Measurements from ENCODE around the gene XRCC3.

XRCC3 gene

GRCh38 chr14:103738166-103738565 lies 22.9 kb upstream of the XRCC3 start:
- DNase-seq = no peak

DNA sequence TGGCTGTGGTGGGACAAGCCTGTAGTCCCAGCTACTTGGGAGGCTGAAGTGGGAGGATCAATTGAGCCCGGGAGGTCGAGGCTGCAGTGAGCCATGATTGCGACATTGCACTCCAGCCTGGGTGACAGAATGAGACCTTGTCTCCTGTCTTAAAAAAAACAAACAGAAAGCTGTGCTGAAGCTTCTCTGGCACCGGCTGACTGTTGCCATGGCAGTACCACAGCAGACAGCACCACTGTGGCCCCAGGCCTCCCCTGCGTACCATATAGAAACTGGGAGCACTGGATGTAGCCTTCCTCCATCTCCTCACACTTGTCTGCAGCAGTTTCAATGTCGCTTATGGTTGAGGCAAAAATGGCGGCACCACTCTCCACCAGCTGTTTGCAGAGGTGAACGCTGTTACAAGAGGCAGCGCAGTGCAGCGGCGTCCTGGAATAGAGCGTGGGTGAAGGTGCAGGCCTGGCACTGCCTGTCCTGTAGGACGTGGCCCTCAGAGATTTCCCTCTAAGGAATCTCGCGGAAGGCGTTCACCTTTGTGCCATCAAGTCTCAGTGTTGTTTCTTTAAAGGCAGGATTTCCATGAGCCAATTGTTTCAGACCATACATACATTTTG lies 22.3 kb upstream of the XRCC3 start:
- no peak for DNase-seq

- no peak for DNase-seq
These were observed 21.5 kb upstream of the XRCC3 start for GRCh38 chr14:103736546-103737431.

DNA sequence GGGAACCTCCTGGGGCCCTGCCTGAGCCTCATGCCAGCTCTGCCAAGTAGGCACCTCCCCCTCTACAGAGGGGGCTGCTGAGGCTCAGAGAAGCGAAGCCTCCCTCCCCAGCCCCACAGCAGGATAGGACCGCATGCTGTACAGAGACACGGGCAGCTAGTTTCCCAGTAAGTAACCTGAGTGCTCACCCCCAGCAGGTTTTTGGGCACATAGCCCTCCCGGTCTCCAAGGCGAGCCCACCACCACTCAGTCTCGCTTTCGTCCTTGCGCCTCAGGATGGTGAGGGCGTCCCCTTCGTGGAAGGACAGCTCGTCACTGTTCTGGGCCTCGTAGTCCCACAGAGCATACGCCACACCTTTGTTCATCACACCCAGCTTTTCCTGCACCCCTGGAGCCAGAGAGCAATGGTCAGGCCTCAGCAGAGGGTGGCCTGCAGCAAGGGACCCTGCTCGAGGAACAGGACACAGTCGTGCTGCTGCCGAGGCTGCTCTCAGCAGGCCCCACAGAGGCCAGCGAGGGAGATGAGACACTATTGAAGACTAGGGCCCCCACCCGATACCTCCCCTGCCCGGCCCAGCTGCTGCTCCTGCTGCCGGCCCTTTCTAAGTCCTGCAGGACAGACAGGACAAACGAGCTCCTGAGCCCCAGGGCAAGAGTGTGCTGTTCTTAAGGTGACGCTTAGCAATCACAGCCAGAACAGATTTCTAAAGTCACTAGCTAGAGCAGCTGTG lies 20.7 kb upstream of the XRCC3 start:
- no peak for DNase-seq

- no peak for DNase-seq
These were observed 20.2 kb upstream of the XRCC3 start for GRCh38 chr14:103735439-103735814.

- DNase-seq = no peak
These were observed 19.8 kb upstream of the XRCC3 start for GRCh38 chr14:103735022-103735421.

GRCh38 chr14:103734081-103734888 lies 19.0 kb upstream of the XRCC3 start:
- DNase-seq = no peak

DNA sequence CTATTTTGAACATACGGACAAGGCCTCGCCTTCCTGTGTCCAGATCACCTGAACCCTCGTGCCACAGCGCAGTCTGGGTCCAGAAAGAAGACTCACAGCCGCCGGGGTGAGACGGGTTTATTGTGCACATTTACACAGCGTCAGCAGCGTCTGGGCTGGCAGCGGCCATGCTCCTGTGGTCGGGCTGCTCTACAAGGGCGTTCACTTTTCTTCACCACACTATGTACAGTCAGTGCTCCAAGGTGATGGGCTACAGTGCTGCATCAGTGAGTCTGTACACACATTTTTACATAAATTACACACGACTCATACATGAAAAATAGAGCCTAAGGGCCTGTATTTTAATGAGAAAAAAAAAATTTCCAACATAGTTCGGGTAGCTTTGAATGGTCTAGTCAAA lies 18.4 kb upstream of the XRCC3 start:
- no peak for DNase-seq

DNA sequence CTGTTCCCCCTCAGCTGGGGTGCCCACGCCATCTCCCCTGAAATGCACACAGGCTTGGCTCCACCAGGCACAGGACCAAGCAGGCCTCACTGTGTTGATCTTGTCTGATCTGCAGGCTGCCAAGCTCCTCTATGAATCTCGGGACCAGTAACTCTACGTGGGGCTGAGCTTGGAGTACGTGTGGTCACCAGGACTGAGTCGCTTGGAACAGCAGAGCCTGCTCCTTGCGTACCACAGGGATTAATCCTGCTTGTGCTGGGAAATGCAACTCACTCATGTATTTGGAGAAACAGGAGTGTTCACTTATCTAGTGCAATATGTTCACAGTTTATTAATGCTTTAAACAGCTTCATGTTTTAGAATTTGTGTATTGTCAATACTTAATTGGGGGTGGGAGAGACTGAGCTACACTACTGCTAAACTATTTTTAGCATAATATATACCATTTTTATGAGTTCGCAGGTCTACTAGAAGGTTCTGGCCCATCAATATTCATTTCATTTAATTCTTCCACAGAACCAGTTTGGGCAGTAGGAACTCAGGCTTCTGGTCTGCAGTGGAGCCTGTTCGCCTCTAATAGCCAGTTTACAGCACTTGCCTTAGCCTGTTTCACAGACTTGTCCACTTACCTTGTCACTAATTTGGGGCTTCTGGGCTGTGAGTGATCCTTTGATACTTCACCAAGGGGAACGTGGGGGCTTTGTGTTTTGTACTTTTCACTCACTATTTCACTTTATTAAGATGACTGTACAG lies 17.8 kb upstream of the XRCC3 start:
- DNase-seq = no peak

DNA sequence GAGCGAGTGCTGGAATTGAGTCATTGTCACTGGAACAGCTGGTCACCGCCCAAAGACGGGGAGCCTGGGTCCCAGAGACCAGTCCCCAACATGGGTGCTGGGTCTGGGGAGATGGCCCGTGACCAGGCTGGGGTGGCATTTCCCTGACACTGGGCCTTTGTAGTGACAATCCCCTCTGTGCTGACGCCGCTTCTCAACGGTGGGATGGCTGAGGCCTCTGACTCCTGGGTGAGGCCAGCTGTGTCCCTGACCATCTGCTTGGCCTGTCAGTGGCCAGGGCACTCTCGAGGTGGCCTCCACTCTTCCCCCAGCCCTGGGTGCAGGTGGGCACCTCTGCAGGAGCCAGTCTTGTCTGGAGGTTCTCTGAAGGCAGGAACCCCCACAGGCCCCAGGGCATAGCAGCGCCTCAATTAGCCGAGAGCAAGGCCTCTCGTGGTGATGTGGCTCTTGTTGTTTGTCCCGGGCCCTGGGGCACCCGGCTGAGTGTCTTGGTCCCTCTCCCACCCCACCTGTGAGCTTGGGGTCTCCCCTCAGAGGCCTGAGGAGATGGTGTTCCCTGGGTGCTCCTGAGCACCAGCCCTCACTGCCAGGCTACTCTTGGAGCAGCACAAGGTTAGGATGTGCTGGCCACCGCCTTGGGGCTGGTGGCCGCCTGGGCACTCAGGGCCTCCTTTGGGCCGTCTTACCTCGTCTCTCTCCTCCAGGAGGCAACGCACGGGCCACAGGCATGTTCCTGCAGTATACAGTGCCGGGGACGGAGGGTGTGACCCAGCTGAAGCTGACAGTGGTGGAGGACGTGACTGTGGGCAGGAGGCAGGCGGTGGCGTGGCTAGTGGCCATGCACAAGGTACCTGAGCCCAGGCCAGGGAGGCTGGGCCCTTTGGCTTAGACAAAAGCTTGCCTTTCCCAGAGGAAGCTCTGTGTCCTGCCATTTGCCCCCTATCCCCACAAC lies 16.9 kb upstream of the XRCC3 start:
- DNase-seq = no peak

GRCh38 chr14:103731481-103731880 lies 16.2 kb upstream of the XRCC3 start:
- no peak for DNase-seq

- no peak for DNase-seq
These were observed 15.3 kb upstream of the XRCC3 start for GRCh38 chr14:103730490-103731035.

DNA sequence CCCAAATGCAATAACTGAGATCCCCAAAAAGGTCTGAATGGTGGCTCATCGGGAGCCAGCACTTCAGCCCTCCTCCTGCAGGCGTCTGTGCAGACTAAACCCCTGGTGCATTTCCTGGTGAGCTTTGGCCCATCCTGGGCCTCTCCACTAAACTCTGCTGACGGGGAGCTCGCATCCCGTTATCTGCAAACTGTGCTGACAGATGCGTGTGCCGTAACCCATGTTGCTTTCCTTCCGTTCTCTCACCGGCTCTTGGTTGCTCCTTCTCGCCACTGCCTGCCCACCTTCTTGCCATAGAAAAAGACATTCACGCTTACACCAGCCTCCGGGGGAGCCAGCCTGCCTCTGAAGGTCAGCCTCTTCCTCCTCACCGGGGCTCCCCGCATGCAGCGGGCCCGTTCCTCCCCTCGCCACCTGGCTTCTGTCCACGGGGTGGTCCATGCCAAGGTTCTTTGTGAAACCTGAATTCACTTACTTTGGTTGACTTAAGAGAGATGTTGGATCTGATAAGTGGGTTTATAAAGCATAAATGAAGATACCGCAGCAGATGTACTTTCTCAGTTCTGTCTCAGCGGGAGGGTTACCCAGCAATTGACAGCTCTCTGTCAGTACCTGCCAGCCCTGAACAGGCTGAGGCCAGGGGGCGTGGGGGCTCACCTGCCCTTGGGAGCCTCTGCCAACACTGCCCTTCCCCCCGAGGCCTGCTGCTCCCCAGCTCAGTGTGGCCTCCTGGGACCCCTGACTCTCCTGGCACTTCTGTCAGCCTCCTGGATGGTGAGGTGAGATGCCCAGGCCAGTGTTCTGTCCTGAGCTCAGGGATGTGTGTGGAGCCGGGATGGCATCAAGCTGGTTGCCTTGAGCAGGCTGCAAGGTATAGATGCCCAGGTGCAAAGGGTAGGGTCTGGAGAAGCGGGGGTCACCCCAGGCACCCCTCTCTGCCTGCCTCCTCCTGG lies 14.5 kb upstream of the XRCC3 start:
- no peak for DNase-seq

DNA sequence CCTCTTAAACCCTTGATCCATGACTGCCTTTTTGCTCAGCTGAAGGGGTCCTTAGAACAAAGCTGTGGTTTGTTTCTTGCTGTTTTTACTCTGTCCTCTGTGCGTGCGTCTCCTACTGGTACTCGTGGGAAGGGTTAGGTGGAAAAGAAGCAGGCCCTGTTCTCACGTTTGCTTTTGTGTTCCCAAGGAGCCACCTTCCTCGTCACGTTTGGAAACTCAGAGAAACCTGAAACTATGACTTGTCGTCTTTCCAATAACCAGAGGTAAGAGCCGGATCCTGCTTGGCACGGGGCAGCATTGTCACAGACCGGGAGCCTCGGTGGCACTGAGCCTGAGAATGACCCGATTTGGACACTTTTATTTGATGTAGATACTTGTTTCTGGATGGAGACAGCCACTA lies 13.5 kb upstream of the XRCC3 start:
- DNase-seq = no peak

GRCh38 chr14:103728141-103728540 lies 12.9 kb upstream of the XRCC3 start:
- no peak for DNase-seq

DNA sequence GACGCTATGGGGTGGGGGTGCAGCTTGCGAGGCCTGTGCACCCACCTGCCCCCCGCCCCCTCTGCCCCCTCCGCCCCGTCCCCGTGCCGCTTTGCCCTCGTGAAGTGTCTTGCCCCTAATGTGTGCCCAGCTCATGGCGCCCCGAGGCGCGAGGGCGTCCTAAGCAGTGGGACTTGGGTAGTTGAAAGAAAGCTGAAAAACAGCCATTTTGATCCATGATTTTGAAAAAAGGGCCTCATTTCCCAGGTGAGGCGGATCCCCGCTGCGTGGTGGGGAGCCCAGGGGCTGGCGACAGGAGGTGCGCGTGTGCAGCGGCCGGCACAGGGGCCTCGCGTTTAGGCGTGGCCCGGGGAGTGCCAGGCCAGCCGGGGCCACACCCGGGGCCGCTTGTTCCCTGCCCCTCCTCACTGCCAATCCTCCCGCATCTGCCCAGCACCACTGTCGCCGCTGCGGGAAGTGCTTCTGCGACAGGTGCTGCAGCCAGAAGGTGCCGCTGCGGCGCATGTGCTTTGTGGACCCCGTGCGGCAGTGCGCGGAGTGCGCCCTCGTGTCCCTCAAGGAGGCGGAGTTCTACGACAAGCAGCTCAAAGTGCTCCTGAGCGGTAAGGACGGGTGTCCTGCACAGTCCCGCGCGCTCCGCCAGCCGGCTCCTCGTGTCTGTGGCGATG lies 12.2 kb upstream of the XRCC3 start:
- no peak for DNase-seq

DNA sequence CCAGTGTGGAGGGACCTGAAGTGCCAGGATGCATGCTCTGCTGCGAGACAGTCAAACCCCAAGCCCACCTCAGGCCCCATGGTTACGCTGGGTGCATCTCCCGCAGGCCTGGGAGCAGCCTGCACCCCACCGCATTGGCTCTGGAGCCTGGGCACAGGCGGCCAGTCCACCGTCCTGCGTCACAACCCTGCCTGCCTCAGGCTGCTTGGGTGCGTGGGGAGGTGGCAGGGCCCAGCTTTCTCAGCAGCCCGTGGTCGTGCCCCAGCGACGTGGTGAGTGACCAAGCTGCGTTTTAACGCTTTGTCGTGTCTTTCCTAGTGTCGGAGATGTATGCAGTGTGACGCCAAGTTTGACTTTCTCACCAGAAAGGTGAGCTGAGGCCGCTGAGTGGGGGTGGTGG lies 11.2 kb upstream of the XRCC3 start:
- no peak for DNase-seq

GRCh38 chr14:103725739-103726395 lies 10.6 kb upstream of the XRCC3 start:
- DNase-seq = no peak

All from activated CD4-positive, alpha-beta T cell treated with anti-CD3 and anti-CD28 coated beads for 1 hour (primary cell).